WTC11 (cell line): ENCODE measurements around the gene INTS11. TPM values are rescaled to one million over a fixed set of nuclear protein-coding genes. Genes with fewer than 3 reads are reported as not detected.

Experiments
- ATAC-seq: fragments of 200-7000 bp; cut with Tn5 transposase; 2 replicates; pipeline ENCODE4 v1.10.0; 2021; ENCODE audit warnings: mild to moderate bottlenecking, moderate library complexity
- CTCF ChIA-PET: fragments of 300-600 bp; sonication (Branson Sonifier 250); formaldehyde crosslinking; loops from one replicate; lab custom pipeline; 2021; ENCODE audit warnings: antibody characterized with exemption; lab: Charles Lee
- POLR2A ChIA-PET: fragments of 350-600 bp; sonication (Branson Sonifier 250); formaldehyde crosslinking; loops from one replicate; lab custom pipeline; 2021; ENCODE audit warnings: antibody characterized with exemption; lab: Charles Lee
- DNase-seq: peaks from one replicate; pipeline ENCODE4 v3.0.0; 2021; ENCODE audit warnings: low spot score
- H3K27ac Mint-ChIP-seq: 2 replicates; pipeline ENCODE4 v1.8.0; 2021; ENCODE audit warnings: mixed read lengths
- H3K27me3 Mint-ChIP-seq: 2 replicates; pipeline ENCODE4 v1.8.0; 2021; ENCODE audit warnings: low read depth, mild to moderate bottlenecking, moderate library complexity, mixed read lengths
- H3K36me3 Mint-ChIP-seq: 2 replicates; pipeline ENCODE4 v1.8.0; 2021; ENCODE audit warnings: mixed read lengths
- H3K4me1 Mint-ChIP-seq: 2 replicates; pipeline ENCODE4 v1.8.0; 2022; ENCODE audit warnings: mixed read lengths
- H3K4me3 Mint-ChIP-seq: 2 replicates; pipeline ENCODE4 v1.8.0; 2021; ENCODE audit warnings: mild to moderate bottlenecking, moderate library complexity, mixed read lengths
- H3K9me3 Mint-ChIP-seq: 2 replicates; pipeline ENCODE4 v1.8.0; 2021; ENCODE audit warnings: mixed read lengths
- ATF3 ChIP-seq: sonication (generic); formaldehyde crosslinking; conservative IDR thresholded peaks from 2 replicates; pipeline ENCODE4 v1.8.1; 2022; ENCODE audit warnings: mild to moderate bottlenecking, missing genetic modification reagents
- CREB1 ChIP-seq: sonication (generic); formaldehyde crosslinking; IDR thresholded peaks from 2 replicates; pipeline ENCODE4 v1.8.0; 2023; ENCODE audit warnings: mild to moderate bottlenecking, missing genetic modification reagents
- CTCF ChIP-seq: fragments of 200-600 bp; IDR thresholded peaks from 2 replicates; pipeline ENCODE4 v1.8.0; 2022; ENCODE audit warnings: antibody characterized with exemption
- ERG ChIP-seq: fragments of 250-450 bp; sonication (Bioruptor Pico); IDR thresholded peaks from 2 replicates; pipeline ENCODE4 v1.8.0; 2021; ENCODE audit warnings: mild to moderate bottlenecking
- FOXP1 ChIP-seq: sonication (generic); formaldehyde crosslinking; IDR thresholded peaks from 2 replicates; pipeline ENCODE4 v1.8.0; 2022; ENCODE audit warnings: missing genetic modification reagents, mild to moderate bottlenecking, moderate library complexity, borderline replicate concordance
- GRHL2 ChIP-seq: fragments of 250-450 bp; sonication (Bioruptor Pico); IDR thresholded peaks from 2 replicates; pipeline ENCODE4 v1.8.0; 2022; ENCODE audit warnings: mild to moderate bottlenecking, moderate library complexity; ENCODE audit not compliant: insufficient replicate concordance, severe bottlenecking
- GTF2I ChIP-seq: fragments of 250-450 bp; sonication (Bioruptor Pico); conservative IDR thresholded peaks from 2 replicates; pipeline ENCODE4 v1.4.0; 2021; ENCODE audit warnings: mild to moderate bottlenecking
- NR1H2 ChIP-seq: sonication (generic); formaldehyde crosslinking; IDR thresholded peaks from 2 replicates; pipeline ENCODE4 v1.9.0; 2021; ENCODE audit warnings: mild to moderate bottlenecking, moderate library complexity, missing genetic modification reagents
- RELA ChIP-seq: sonication (generic); formaldehyde crosslinking; IDR thresholded peaks from 2 replicates; pipeline ENCODE4 v1.8.1; 2022; ENCODE audit warnings: missing genetic modification reagents, mild to moderate bottlenecking, borderline replicate concordance
- TP53 ChIP-seq: sonication (generic); formaldehyde crosslinking; IDR thresholded peaks from 2 replicates; pipeline ENCODE4 v1.8.1; 2023; ENCODE audit warnings: mild to moderate bottlenecking, missing genetic modification reagents
- ZBTB21 ChIP-seq: sonication (generic); formaldehyde crosslinking; IDR thresholded peaks from 2 replicates; pipeline ENCODE4 v1.8.1; 2023; ENCODE audit warnings: mild to moderate bottlenecking, missing genetic modification reagents, borderline replicate concordance
- ZNF121 ChIP-seq: sonication (generic); formaldehyde crosslinking; IDR thresholded peaks from 2 replicates; pipeline ENCODE4 v1.8.0; 2023; ENCODE audit warnings: missing genetic modification reagents
- ZNF138 ChIP-seq: sonication (generic); formaldehyde crosslinking; conservative IDR thresholded peaks from 2 replicates; pipeline ENCODE4 v1.8.1; 2022; ENCODE audit warnings: mild to moderate bottlenecking, moderate library complexity, missing genetic modification reagents
- ZNF281 ChIP-seq: sonication (generic); formaldehyde crosslinking; IDR thresholded peaks from 2 replicates; pipeline ENCODE4 v1.8.0; 2023; ENCODE audit warnings: mild to moderate bottlenecking, missing genetic modification reagents
- ZNF396 ChIP-seq: fragments of 250-450 bp; sonication (Bioruptor Pico); IDR thresholded peaks from 2 replicates; pipeline ENCODE4 v1.8.0; 2021; ENCODE audit warnings: mild to moderate bottlenecking, moderate library complexity, borderline replicate concordance
- total RNA-seq: library from RNA; stranded (reverse); gene quantifications from 3 replicates; pipeline ENCODE4 v1.2.3, GENCODE V29; 2021
- TF ChIP-seq, protein P1 (sequence below): fragments of 250-450 bp; sonication (Bioruptor Pico); IDR thresholded peaks from 2 replicates; pipeline ENCODE4 v1.9.0; 2021; ENCODE audit warnings: mild to moderate bottlenecking
- TF ChIP-seq, protein P2 (sequence below): sonication (generic); formaldehyde crosslinking; IDR thresholded peaks from 2 replicates; pipeline ENCODE4 v1.8.1; 2022; ENCODE audit warnings: low read depth, mild to moderate bottlenecking, moderate library complexity, missing genetic modification reagents, borderline replicate concordance
- TF ChIP-seq, protein P3 (sequence below): sonication (generic); formaldehyde crosslinking; IDR thresholded peaks from 2 replicates; pipeline ENCODE4 v1.8.0; 2023; ENCODE audit warnings: missing genetic modification reagents, mild to moderate bottlenecking, borderline replicate concordance

Gene INTS11
- total RNA-seq, 1 experiment from 2014 or later = 170 TPM

- DNase-seq = no peak
- ATAC-seq = no peak
- TF ChIP-seq, protein P1, sequence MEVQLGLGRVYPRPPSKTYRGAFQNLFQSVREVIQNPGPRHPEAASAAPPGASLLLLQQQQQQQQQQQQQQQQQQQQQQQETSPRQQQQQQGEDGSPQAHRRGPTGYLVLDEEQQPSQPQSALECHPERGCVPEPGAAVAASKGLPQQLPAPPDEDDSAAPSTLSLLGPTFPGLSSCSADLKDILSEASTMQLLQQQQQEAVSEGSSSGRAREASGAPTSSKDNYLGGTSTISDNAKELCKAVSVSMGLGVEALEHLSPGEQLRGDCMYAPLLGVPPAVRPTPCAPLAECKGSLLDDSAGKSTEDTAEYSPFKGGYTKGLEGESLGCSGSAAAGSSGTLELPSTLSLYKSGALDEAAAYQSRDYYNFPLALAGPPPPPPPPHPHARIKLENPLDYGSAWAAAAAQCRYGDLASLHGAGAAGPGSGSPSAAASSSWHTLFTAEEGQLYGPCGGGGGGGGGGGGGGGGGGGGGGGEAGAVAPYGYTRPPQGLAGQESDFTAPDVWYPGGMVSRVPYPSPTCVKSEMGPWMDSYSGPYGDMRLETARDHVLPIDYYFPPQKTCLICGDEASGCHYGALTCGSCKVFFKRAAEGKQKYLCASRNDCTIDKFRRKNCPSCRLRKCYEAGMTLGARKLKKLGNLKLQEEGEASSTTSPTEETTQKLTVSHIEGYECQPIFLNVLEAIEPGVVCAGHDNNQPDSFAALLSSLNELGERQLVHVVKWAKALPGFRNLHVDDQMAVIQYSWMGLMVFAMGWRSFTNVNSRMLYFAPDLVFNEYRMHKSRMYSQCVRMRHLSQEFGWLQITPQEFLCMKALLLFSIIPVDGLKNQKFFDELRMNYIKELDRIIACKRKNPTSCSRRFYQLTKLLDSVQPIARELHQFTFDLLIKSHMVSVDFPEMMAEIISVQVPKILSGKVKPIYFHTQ (CRISPR knock-in tag) = no peak
- TF ChIP-seq, protein P2, sequence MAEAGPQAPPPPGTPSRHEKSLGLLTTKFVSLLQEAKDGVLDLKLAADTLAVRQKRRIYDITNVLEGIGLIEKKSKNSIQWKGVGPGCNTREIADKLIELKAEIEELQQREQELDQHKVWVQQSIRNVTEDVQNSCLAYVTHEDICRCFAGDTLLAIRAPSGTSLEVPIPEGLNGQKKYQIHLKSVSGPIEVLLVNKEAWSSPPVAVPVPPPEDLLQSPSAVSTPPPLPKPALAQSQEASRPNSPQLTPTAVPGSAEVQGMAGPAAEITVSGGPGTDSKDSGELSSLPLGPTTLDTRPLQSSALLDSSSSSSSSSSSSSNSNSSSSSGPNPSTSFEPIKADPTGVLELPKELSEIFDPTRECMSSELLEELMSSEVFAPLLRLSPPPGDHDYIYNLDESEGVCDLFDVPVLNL (CRISPR knock-in tag) = no peak
- TF ChIP-seq ZNF396 (CRISPR knock-in tag) = no peak
- no peak for TF ChIP-seq GRHL2 (CRISPR knock-in tag)
- no peak for TF ChIP-seq CREB1 (CRISPR knock-in tag)
- no peak for TF ChIP-seq GTF2I (CRISPR knock-in tag)
- no peak for TF ChIP-seq ZNF121 (CRISPR knock-in tag)
- no peak for TF ChIP-seq ZNF138 (CRISPR knock-in tag)
- no peak for TF ChIP-seq ZBTB21 (CRISPR knock-in tag)
- no peak for TF ChIP-seq TP53
- TF ChIP-seq CTCF = no peak
- no peak for TF ChIP-seq ZNF281 (CRISPR knock-in tag)
- no peak for TF ChIP-seq ERG
- TF ChIP-seq RELA = no peak
- no peak for TF ChIP-seq ATF3 (CRISPR knock-in tag)
- TF ChIP-seq FOXP1 (CRISPR knock-in tag) = no peak
- TF ChIP-seq, protein P3, sequence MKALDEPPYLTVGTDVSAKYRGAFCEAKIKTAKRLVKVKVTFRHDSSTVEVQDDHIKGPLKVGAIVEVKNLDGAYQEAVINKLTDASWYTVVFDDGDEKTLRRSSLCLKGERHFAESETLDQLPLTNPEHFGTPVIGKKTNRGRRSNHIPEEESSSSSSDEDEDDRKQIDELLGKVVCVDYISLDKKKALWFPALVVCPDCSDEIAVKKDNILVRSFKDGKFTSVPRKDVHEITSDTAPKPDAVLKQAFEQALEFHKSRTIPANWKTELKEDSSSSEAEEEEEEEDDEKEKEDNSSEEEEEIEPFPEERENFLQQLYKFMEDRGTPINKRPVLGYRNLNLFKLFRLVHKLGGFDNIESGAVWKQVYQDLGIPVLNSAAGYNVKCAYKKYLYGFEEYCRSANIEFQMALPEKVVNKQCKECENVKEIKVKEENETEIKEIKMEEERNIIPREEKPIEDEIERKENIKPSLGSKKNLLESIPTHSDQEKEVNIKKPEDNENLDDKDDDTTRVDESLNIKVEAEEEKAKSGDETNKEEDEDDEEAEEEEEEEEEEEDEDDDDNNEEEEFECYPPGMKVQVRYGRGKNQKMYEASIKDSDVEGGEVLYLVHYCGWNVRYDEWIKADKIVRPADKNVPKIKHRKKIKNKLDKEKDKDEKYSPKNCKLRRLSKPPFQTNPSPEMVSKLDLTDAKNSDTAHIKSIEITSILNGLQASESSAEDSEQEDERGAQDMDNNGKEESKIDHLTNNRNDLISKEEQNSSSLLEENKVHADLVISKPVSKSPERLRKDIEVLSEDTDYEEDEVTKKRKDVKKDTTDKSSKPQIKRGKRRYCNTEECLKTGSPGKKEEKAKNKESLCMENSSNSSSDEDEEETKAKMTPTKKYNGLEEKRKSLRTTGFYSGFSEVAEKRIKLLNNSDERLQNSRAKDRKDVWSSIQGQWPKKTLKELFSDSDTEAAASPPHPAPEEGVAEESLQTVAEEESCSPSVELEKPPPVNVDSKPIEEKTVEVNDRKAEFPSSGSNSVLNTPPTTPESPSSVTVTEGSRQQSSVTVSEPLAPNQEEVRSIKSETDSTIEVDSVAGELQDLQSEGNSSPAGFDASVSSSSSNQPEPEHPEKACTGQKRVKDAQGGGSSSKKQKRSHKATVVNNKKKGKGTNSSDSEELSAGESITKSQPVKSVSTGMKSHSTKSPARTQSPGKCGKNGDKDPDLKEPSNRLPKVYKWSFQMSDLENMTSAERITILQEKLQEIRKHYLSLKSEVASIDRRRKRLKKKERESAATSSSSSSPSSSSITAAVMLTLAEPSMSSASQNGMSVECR = no peak
- no peak for TF ChIP-seq NR1H2 (CRISPR knock-in tag)
- CTCF ChIA-PET = interaction anchor here (0.9 to 2.0 kb wide), 4 partner anchors 21 to 132 kb away, joined by 3 to 10 read pairs (median 3); partner anchors contain the start of gene CCNL2
- POLR2A ChIA-PET = interaction anchor here (0.6 kb wide), 1 partner anchor 70 kb away, joined by 3 read pairs; no protein-coding TSS in a partner anchor
- Mint-ChIP-seq H3K27ac (no peak overlapping the region; the same call in 1 of the 2 replicates), H3K9me3 (no peaks in the 10 kb centered on the region), H3K4me3 (peak overlapping the region; percentile 82), H3K27me3 (peaks cover 5% of the 10 kb centered on the region; the same call in 1 of the 2 replicates), H3K36me3 (peaks cover 8% of the 10 kb centered on the region; the same call in 1 of the 2 replicates), H3K4me1 (peaks cover 3% of the 10 kb centered on the region; the same call in 1 of the 2 replicates)
These were observed 48.8 kb upstream of the INTS11 start for GRCh38 chr1:1373051-1373814.
